Endothelial cell (in vitro differentiated cells): Measurements from ENCODE around the gene EPHA6. TPM values are rescaled to one million over a fixed set of nuclear protein-coding genes. Genes with fewer than 3 reads are reported as not detected.

ENCODE experiments used
- DNase-seq: peaks from one replicate; pipeline ENCODE4 v3.0.0; 2021; ENCODE audit warnings: low spot score
- H3K27ac Mint-ChIP-seq: one replicate; pipeline ENCODE4 v1.8.0; 2021; ENCODE audit warnings: mixed read lengths, inconsistent platforms; ENCODE audit not compliant: unreplicated experiment
- H3K27me3 Mint-ChIP-seq: one replicate; pipeline ENCODE4 v1.8.0; 2021; ENCODE audit warnings: mild to moderate bottlenecking, moderate library complexity, mixed read lengths, inconsistent platforms; ENCODE audit not compliant: unreplicated experiment
- H3K36me3 Mint-ChIP-seq: one replicate; pipeline ENCODE4 v1.8.0; 2021; ENCODE audit warnings: mild to moderate bottlenecking, low read depth, mixed read lengths, inconsistent platforms; ENCODE audit not compliant: unreplicated experiment
- H3K4me1 Mint-ChIP-seq: one replicate; pipeline ENCODE4 v1.8.0; 2021; ENCODE audit warnings: mild to moderate bottlenecking, mixed read lengths, inconsistent platforms; ENCODE audit not compliant: unreplicated experiment
- H3K4me3 Mint-ChIP-seq: one replicate; pipeline ENCODE4 v1.8.0; 2021; ENCODE audit warnings: mild to moderate bottlenecking, mixed read lengths, inconsistent platforms; ENCODE audit not compliant: unreplicated experiment
- H3K9me3 Mint-ChIP-seq: one replicate; pipeline ENCODE4 v1.8.0; 2021; ENCODE audit warnings: mixed read lengths, inconsistent platforms; ENCODE audit not compliant: unreplicated experiment
- CTCF ChIP-seq: fragments of 200-600 bp; sonication (generic); IDR thresholded peaks from one replicate; pipeline ENCODE4 v1.5.0; 2021; ENCODE audit warnings: antibody characterized with exemption; ENCODE audit not compliant: unreplicated experiment
- total RNA-seq: library from RNA; stranded (reverse); fragmentation: NEBNext Ultra II Directional; extraction: Animal tissue kit (Norgen Biotek cat#: 25700); gene quantifications from one replicate; pipeline ENCODE4 v1.2.1, GENCODE V29; 2021; ENCODE audit not compliant: unreplicated experiment

Gene EPHA6
- total RNA-seq, 1 donor from 2014 or later, result 21.8 TPM

GRCh38 chr3:96806341-96806740 lies 8.1 kb upstream of the EPHA6 start:
- Mint-ChIP-seq H3K4me3 (no peak overlapping the region), H3K36me3 (no peaks in the 10 kb centered on the region), H3K27ac (no peak overlapping the region), H3K9me3 (no peaks in the 10 kb centered on the region), H3K4me1 (no peaks in the 10 kb centered on the region), H3K27me3 (no peaks in the 10 kb centered on the region)
- TF ChIP-seq CTCF, result no peak
- no peak for DNase-seq

GRCh38 chr3:96813134-96813819 lies 1.1 kb upstream of the EPHA6 start:
- H3K4me1 Mint-ChIP-seq, result peaks cover 8% of the 10 kb centered on the region
- TF ChIP-seq CTCF, result peak; percentile 31
- DNase-seq, result peak; percentile 93
- peak overlapping the region; percentile 87 for H3K4me3 Mint-ChIP-seq
- H3K9me3 Mint-ChIP-seq, result no peaks in the 10 kb centered on the region
- H3K27me3 Mint-ChIP-seq, result peaks cover 13% of the 10 kb centered on the region
- H3K27ac Mint-ChIP-seq, result no peak overlapping the region
- no peaks in the 10 kb centered on the region for H3K36me3 Mint-ChIP-seq

GRCh38 chr3:96814651-96815567 lies 515 bp downstream of the EPHA6 start:
- peaks cover 13% of the 10 kb centered on the region for H3K27me3 Mint-ChIP-seq
- peak overlapping the region; percentile 95 for H3K4me3 Mint-ChIP-seq

DNA sequence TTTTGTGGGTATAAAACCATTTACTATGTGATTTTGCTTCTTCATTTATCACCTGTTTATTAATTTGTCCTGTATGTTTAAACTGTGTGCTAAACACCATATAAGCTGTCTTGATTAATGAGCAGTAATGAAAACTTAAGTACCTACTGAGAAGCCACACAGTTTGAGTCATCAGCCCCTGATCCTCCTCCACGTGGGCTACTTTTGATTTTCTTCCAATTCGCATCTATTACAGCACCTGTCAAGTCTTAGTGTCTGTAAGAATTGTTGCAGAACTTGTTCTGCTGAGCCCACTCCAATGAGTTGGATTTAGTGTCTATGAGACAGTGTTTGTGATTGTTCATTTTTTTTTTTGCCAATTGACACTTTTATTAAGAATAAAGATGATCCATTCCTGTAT lies 16.8 kb downstream of the EPHA6 start:
- TF ChIP-seq CTCF, result no peak
- no peaks in the 10 kb centered on the region for H3K27me3 Mint-ChIP-seq
- no peak overlapping the region for H3K27ac Mint-ChIP-seq
- no peak overlapping the region for H3K4me3 Mint-ChIP-seq
- no peaks in the 10 kb centered on the region for H3K9me3 Mint-ChIP-seq
- H3K4me1 Mint-ChIP-seq, result no peaks in the 10 kb centered on the region
- H3K36me3 Mint-ChIP-seq, result no peaks in the 10 kb centered on the region
- no peak for DNase-seq

More at GRCh38 chr3:96814651-96815567, 515 bp downstream of the EPHA6 start:
- Mint-ChIP-seq H3K27ac (peak overlapping the region; percentile 42), H3K9me3 (no peaks in the 10 kb centered on the region), H3K4me1 (peaks cover 8% of the 10 kb centered on the region), H3K36me3 (no peaks in the 10 kb centered on the region)
- DNase-seq, result peak; percentile 35
- no peak for TF ChIP-seq CTCF

DNA sequence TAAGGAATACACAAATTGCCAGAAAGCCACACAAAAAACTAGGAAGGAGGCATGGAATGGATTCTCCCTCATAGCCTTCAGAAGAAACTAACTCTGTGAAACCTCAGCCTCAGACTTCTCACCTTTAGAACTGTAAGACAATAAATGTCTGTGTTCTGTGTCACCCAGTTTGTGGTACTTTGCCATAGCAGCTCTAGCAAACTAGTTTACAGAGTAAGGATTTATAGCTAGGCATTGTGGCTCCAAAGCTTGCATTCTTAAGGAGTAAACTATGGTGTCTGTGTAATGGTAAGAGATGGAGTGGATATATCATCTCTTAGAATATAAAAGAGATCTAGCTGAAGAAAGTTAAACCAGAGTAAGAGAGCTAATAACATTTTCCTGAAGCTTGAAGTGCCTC lies 18.9 kb downstream of the EPHA6 start:
- H3K4me1 Mint-ChIP-seq, result no peaks in the 10 kb centered on the region
- TF ChIP-seq CTCF, result no peak
- H3K36me3 Mint-ChIP-seq, result no peaks in the 10 kb centered on the region
- H3K9me3 Mint-ChIP-seq, result no peaks in the 10 kb centered on the region
- no peaks in the 10 kb centered on the region for H3K27me3 Mint-ChIP-seq
- no peak overlapping the region for H3K27ac Mint-ChIP-seq
- H3K4me3 Mint-ChIP-seq, result no peak overlapping the region
- DNase-seq, result no peak
